K562 (cell line): ENCODE data around the gene CDC42EP5.
"Not testable (repeated sequence)": the region's sequence is repeated elsewhere in the genome, so short reads cannot be mapped to it uniquely, and the experiment has no call there.

Experiments used
- ARID3B ChIP-seq: fragments of 250-450 bp; sonication (Bioruptor Pico); IDR thresholded peaks from 2 replicates; pipeline ENCODE4 v1.4.0; 2020; ENCODE audit warnings: borderline replicate concordance
- CEBPB ChIP-seq: fragments of 450-650 bp; IDR thresholded peaks from 2 replicates; pipeline ENCODE4 v1.6.1; 2016; ENCODE audit warnings: missing genetic modification characterization, missing compliant biosample characterization
- CTCF ChIP-seq, 3 experiments: IDR thresholded peaks in 2 of 3; conservative IDR thresholded peaks in 1 of 3; 2 replicates each; pipeline ENCODE4 v1.5.1; 2011 to 2012; ENCODE audit warnings: low read length in 3 of 3, mild to moderate bottlenecking in 3 of 3, control low read depth in 2 of 3, improper control_type of control experiment in 1 of 3, inconsistent platforms in 1 of 3, low read depth in 1 of 3, mixed read lengths in 1 of 3, moderate library complexity in 1 of 3; ENCODE audit not compliant: insufficient read depth in 2 of 3
- FOXM1 ChIP-seq, 2 experiments: fragments of 450-650 bp in 1 of 2; sonication (generic) in 1 of 2; formaldehyde crosslinking in 1 of 2; IDR thresholded peaks; 2 replicates each; pipeline versions ENCODE4 v1.6.1 to v1.9.0; 2017 to 2022; ENCODE audit warnings: low read depth in 2 of 2, mild to moderate bottlenecking in 2 of 2, missing genetic modification reagents in 1 of 2, moderate library complexity in 1 of 2
- JUN ChIP-seq, 2 experiments: sonication (generic) in 1 of 2; formaldehyde crosslinking in 1 of 2; IDR thresholded peaks; 2 replicates each; pipeline versions ENCODE4 v1.6.1 to v1.8.0; 2012 to 2022; ENCODE audit warnings: borderline replicate concordance in 2 of 2, mild to moderate bottlenecking in 2 of 2, improper control_type of control experiment in 1 of 2, low read depth in 1 of 2, low read length in 1 of 2, missing genetic modification reagents in 1 of 2
- PTBP1 ChIP-seq: fragments of 200-400 bp; formaldehyde crosslinking; IDR thresholded peaks from 2 replicates; pipeline ENCODE4 v1.6.1; 2017; ENCODE audit warnings: low read depth, low read length
- SP1 ChIP-seq: sonication (generic); formaldehyde crosslinking; IDR thresholded peaks from 2 replicates; pipeline ENCODE4 v1.8.1; 2022; ENCODE audit warnings: mild to moderate bottlenecking, missing genetic modification reagents
- TF ChIP-seq, protein P1 (sequence below): fragments of 200-800 bp; sonication (Bioruptor generic); IDR thresholded peaks from 2 replicates; pipeline ENCODE4 v1.6.1; 2017; ENCODE audit warnings: missing genetic modification characterization, missing compliant biosample characterization
- TF ChIP-seq, protein P2 (sequence below): fragments of 150-350 bp; IDR thresholded peaks from 2 replicates; pipeline ENCODE4 v1.6.1; 2014; ENCODE audit warnings: low read depth, mild to moderate bottlenecking, low read length, borderline replicate concordance
- TF ChIP-seq, protein P3 (sequence below): fragments of 450-650 bp; formaldehyde crosslinking; IDR thresholded peaks from 2 replicates; pipeline ENCODE4 v1.4.0; 2020; ENCODE audit warnings: mild to moderate bottlenecking, moderate library complexity

- not testable (repeated sequence) for TF ChIP-seq CTCF (IDR thresholded peaks at IDR 0.05 in 2 of 3, conservative IDR thresholded peaks at IDR 0.05 in 1 of 3; ENCODE audit: insufficient read depth in 2 of 3, low read depth in 1 of 3, low read length in 3 of 3); ARID3B (CRISPR knock-in tag); FOXM1 (IDR thresholded peaks at IDR 0.05; ENCODE audit: low read depth); FOXM1 (CRISPR knock-in tag; IDR thresholded peaks at IDR 0.05; ENCODE audit: low read depth); JUN (IDR thresholded peaks at IDR 0.05; ENCODE audit: borderline replicate concordance, low read depth, low read length); JUN (CRISPR knock-in tag; IDR thresholded peaks at IDR 0.05; ENCODE audit: borderline replicate concordance); CEBPB (tag); SP1 (CRISPR knock-in tag); PTBP1
- TF ChIP-seq, protein P1, sequence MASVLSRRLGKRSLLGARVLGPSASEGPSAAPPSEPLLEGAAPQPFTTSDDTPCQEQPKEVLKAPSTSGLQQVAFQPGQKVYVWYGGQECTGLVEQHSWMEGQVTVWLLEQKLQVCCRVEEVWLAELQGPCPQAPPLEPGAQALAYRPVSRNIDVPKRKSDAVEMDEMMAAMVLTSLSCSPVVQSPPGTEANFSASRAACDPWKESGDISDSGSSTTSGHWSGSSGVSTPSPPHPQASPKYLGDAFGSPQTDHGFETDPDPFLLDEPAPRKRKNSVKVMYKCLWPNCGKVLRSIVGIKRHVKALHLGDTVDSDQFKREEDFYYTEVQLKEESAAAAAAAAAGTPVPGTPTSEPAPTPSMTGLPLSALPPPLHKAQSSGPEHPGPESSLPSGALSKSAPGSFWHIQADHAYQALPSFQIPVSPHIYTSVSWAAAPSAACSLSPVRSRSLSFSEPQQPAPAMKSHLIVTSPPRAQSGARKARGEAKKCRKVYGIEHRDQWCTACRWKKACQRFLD (CRISPR knock-in tag) = not testable (repeated sequence)
- TF ChIP-seq, protein P2, sequence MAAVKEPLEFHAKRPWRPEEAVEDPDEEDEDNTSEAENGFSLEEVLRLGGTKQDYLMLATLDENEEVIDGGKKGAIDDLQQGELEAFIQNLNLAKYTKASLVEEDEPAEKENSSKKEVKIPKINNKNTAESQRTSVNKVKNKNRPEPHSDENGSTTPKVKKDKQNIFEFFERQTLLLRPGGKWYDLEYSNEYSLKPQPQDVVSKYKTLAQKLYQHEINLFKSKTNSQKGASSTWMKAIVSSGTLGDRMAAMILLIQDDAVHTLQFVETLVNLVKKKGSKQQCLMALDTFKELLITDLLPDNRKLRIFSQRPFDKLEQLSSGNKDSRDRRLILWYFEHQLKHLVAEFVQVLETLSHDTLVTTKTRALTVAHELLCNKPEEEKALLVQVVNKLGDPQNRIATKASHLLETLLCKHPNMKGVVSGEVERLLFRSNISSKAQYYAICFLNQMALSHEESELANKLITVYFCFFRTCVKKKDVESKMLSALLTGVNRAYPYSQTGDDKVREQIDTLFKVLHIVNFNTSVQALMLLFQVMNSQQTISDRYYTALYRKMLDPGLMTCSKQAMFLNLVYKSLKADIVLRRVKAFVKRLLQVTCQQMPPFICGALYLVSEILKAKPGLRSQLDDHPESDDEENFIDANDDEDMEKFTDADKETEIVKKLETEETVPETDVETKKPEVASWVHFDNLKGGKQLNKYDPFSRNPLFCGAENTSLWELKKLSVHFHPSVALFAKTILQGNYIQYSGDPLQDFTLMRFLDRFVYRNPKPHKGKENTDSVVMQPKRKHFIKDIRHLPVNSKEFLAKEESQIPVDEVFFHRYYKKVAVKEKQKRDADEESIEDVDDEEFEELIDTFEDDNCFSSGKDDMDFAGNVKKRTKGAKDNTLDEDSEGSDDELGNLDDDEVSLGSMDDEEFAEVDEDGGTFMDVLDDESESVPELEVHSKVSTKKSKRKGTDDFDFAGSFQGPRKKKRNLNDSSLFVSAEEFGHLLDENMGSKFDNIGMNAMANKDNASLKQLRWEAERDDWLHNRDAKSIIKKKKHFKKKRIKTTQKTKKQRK = not testable (repeated sequence)
- TF ChIP-seq, protein P3, sequence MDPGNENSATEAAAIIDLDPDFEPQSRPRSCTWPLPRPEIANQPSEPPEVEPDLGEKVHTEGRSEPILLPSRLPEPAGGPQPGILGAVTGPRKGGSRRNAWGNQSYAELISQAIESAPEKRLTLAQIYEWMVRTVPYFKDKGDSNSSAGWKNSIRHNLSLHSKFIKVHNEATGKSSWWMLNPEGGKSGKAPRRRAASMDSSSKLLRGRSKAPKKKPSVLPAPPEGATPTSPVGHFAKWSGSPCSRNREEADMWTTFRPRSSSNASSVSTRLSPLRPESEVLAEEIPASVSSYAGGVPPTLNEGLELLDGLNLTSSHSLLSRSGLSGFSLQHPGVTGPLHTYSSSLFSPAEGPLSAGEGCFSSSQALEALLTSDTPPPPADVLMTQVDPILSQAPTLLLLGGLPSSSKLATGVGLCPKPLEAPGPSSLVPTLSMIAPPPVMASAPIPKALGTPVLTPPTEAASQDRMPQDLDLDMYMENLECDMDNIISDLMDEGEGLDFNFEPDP (CRISPR knock-in tag) = not testable (repeated sequence)
Observed at GRCh38 chr19:54497747-54498450, 24.8 kb upstream of the CDC42EP5 start.
